GM23248 (cell line): Measurements from ENCODE around the gene ZBTB16.

Experiments used
- EZH2 ChIP-seq: fragments of 200-600 bp; sonication (generic); IDR thresholded peaks from 2 replicates; pipeline ENCODE4 v1.6.1; 2018; ENCODE audit warnings: antibody characterized with exemption, mild to moderate bottlenecking; ENCODE audit not compliant: insufficient read depth, poor library complexity, severe bottlenecking
- EZH2phosphoT487 ChIP-seq: fragments of 200-600 bp; sonication (generic); IDR thresholded peaks from 2 replicates; pipeline ENCODE4 v1.6.1; 2018; ENCODE audit warnings: antibody characterized with exemption, moderate library complexity, mild to moderate bottlenecking, low read depth; ENCODE audit not compliant: insufficient read depth

DNA sequence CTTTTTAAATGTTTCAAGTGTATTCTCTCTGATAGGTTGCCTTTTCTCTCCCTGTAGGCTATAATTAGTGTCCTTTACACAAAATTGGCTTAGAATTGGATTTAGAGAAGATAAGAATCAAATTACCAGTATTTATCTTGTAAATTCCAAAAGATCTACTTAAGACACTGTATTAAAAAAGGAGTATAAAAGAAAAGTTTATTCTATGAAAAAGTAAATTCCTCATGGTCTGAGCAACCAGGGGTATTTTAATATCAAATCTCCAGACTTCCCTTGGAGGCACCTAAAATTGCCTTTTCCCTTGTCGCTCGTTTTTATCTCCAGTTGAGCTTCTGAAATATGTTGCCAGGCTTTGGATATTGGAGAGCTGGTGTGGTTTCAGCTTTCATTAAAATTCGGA, 36.4 kb downstream of the ZBTB16 start:
- TF ChIP-seq EZH2 (no peak), EZH2phosphoT487 (no peak)
